Lower leg skin (tissue), 3 donors: ENCODE results near the gene CCR6.

Experiments
- CTCF ChIP-seq, 3 donors: fragments of 450-650 bp; IDR thresholded peaks; one replicate each; pipeline ENCODE4 v1.5.1; 2016; ENCODE audit warnings: antibody characterized with exemption in 3 of 3, mild to moderate bottlenecking in 3 of 3, moderate library complexity in 2 of 3
- POLR2A ChIP-seq, 2 donors: fragments of 450-650 bp; IDR thresholded peaks; one replicate each; pipeline ENCODE4 v1.6.1; 2016 to 2017; ENCODE audit warnings: antibody characterized with exemption in 2 of 2, mild to moderate bottlenecking in 1 of 2, moderate library complexity in 1 of 2

GRCh38 chr6:167102318-167102717, 20.6 kb upstream of the CCR6 start:
- no peak for TF ChIP-seq CTCF (IDR thresholded peaks at IDR 0.05)
- TF ChIP-seq POLR2A (IDR thresholded peaks at IDR 0.05) = no peak
